Neuron (in vitro differentiated cells): Measurements from ENCODE around the gene FCER1G.

Experiments used
- H2AFZ ChIP-seq: one replicate; pipeline ENCODE4 v1.6.1; 2013; ENCODE audit warnings: low read depth, mild to moderate bottlenecking, inconsistent platforms, low read length, moderate library complexity
- H3K27me3 ChIP-seq: one replicate; pipeline ENCODE4 v1.6.1; 2013; ENCODE audit warnings: low read length; ENCODE audit not compliant: insufficient read depth
- H3K36me3 ChIP-seq: one replicate; pipeline ENCODE4 v1.6.1; 2013; ENCODE audit warnings: low read length; ENCODE audit not compliant: insufficient read depth
- H3K4me1 ChIP-seq: one replicate; pipeline ENCODE4 v1.6.1; 2013; ENCODE audit warnings: low read length; ENCODE audit not compliant: insufficient read depth
- H3K4me3 ChIP-seq: 2 replicates; pipeline ENCODE4 v1.5.1; 2013; ENCODE audit warnings: mild to moderate bottlenecking, low read length, moderate library complexity
- H3K9me3 ChIP-seq: one replicate; pipeline ENCODE4 v1.6.1; 2013; ENCODE audit warnings: low read length

Gene FCER1G

GRCh38 chr1:161177112-161177935, 37.8 kb upstream of the FCER1G start, which contains the start of gene B4GALT3:
Gene B4GALT3, minus strand, starts transcription at chr1:161177507. Its CDS starts 1,447 bp downstream, at chr1:161176060.
- Histone ChIP-seq H3K27me3 (no peaks in the 10 kb centered on the region), H3K4me3 (peak within 1 kb of the TSS; percentile 66), H2AFZ (peak within 1 kb of the TSS; percentile 57), H3K36me3 (peaks cover 31% of the 10 kb centered on the region), H3K4me1 (peaks cover 12% of the 10 kb centered on the region), H3K9me3 (no peaks in the 10 kb centered on the region)

- H3K4me1 ChIP-seq = peaks cover 12% of the 10 kb centered on the region
- peak overlapping the region; percentile 57 for H2AFZ ChIP-seq
- peaks cover 27% of the 10 kb centered on the region for H3K36me3 ChIP-seq
- no peaks in the 10 kb centered on the region for H3K9me3 ChIP-seq
- H3K4me3 ChIP-seq = peak overlapping the region; percentile 66
- no peaks in the 10 kb centered on the region for H3K27me3 ChIP-seq
Observed at GRCh38 chr1:161177936-161178244, 37.2 kb upstream of the FCER1G start.

DNA sequence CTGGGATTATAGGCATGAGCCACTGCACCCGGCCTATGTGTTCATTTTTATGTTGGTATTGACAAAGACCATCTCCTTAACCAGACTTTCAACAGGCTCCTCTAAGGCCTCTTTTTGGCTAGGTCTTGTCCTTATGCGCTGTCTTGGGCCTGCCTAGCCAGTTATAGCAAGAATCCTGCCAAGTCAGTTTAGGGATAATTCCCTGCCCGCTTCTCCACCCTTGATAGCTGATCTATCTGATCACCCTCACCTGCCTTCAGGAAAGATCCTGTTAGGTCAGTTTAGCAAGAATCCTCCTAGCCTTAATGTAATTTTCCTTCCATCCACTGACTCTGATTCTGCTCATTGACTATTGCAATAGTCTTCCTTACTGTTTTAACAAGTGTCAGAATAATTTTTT, 35.4 kb upstream of the FCER1G start:
- H3K4me3 ChIP-seq = no peak overlapping the region
- no peaks in the 10 kb centered on the region for H3K9me3 ChIP-seq
- H3K27me3 ChIP-seq = no peaks in the 10 kb centered on the region
- H3K36me3 ChIP-seq = peaks cover 13% of the 10 kb centered on the region
- no peak overlapping the region for H2AFZ ChIP-seq
- H3K4me1 ChIP-seq = peaks cover 12% of the 10 kb centered on the region

DNA sequence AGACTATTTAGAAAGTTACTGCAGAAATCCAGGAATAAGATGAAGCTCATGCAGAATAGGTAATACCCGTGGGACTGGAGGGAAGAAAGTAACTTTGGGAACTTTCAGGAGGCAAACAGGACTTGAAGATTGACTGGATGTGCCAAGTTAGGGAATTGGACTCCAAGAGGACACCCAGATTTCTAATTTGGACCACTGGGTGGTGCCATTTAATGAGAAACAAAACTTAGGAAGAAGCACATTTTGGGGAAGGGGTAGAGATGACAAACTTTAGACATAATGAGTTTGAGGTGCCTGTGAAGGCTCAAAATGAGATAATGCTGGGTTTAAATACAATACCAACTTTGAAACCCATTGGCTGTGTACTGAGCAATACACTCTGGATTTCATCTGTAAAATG, 34.5 kb upstream of the FCER1G start:
- H3K4me1 ChIP-seq = peaks cover 12% of the 10 kb centered on the region
- H2AFZ ChIP-seq = no peak overlapping the region
- no peaks in the 10 kb centered on the region for H3K27me3 ChIP-seq
- no peak overlapping the region for H3K4me3 ChIP-seq
- no peaks in the 10 kb centered on the region for H3K9me3 ChIP-seq
- H3K36me3 ChIP-seq = peaks cover 4% of the 10 kb centered on the region

DNA sequence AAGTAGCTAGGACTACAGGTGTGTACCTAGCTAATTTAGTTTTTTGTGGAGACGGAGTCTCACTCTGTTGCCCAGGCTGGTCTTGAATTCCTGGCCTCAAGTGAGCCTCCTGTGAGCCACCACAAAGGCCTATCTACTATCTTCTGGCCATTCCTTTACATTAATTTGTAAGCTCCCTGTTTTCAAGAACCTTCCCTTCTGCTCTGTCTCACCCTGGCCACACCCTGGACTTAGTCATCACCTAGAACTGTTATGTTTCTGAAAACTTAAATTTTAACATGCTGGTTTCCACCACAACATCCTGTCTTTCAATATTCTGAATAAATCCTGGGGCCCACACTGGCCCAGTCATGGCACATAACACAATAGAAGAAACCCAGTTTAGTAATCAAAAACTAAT, 32.9 kb upstream of the FCER1G start:
- Histone ChIP-seq H3K4me3 (no peak overlapping the region), H3K36me3 (no peaks in the 10 kb centered on the region), H3K4me1 (peaks cover 2% of the 10 kb centered on the region), H3K9me3 (no peaks in the 10 kb centered on the region), H3K27me3 (no peaks in the 10 kb centered on the region), H2AFZ (no peak overlapping the region)

- no peaks in the 10 kb centered on the region for H3K9me3 ChIP-seq
- H3K4me1 ChIP-seq = no peaks in the 10 kb centered on the region
- no peak overlapping the region for H3K4me3 ChIP-seq
- no peaks in the 10 kb centered on the region for H3K27me3 ChIP-seq
- H2AFZ ChIP-seq = no peak overlapping the region
- no peaks in the 10 kb centered on the region for H3K36me3 ChIP-seq
Observed at GRCh38 chr1:161185282-161185682, 29.8 kb upstream of the FCER1G start.

GRCh38 chr1:161185732-161186311, 29.3 kb upstream of the FCER1G start:
- Histone ChIP-seq H3K36me3 (no peaks in the 10 kb centered on the region), H3K4me1 (peaks cover 3% of the 10 kb centered on the region), H2AFZ (no peak overlapping the region), H3K27me3 (no peaks in the 10 kb centered on the region), H3K9me3 (no peaks in the 10 kb centered on the region), H3K4me3 (no peak overlapping the region)

DNA sequence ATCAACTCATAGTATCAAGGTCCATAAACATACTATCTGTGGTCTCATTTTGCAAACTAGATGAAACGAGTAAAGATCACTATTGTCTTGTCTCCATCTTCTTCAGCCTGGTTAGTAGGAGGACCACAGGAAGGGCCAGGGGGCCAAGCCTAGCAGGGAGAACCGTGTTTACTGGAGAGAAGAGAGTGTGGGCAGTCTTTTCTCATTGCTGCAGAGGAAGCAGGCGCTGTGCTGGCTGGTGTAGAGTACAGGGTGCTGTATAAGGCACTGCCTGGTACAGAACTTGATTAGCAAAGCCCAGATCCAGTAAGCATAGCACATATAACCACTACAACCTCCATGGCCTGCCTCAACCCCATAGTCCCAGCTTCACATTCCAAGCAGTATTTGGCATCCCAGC, 27.8 kb upstream of the FCER1G start:
- Histone ChIP-seq H3K27me3 (no peaks in the 10 kb centered on the region), H2AFZ (no peak overlapping the region), H3K36me3 (no peaks in the 10 kb centered on the region)

DNA sequence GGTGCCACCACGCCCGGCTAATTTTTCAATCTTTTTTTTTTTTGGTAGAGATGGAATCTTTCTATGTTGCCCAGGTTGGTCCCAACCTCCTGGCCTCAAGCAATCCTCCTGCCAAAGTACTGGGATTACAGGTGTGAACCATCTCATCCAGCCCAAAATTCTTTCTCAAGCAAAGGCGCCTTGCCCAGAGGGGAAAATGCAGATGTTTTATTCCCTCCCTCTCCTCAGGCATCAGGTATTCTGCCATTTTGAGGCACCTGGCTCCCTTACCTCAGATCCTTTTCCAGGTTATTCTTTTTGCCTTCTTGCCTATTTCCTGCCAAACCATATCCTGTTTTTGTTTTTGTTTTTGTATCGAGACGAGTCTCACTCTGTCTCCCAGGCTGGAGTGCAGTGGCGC, 26.7 kb upstream of the FCER1G start:
- H3K4me1 ChIP-seq = peaks cover 10% of the 10 kb centered on the region
- H2AFZ ChIP-seq = no peak overlapping the region
- no peaks in the 10 kb centered on the region for H3K9me3 ChIP-seq
- H3K27me3 ChIP-seq = no peaks in the 10 kb centered on the region
- no peak overlapping the region for H3K4me3 ChIP-seq
- H3K36me3 ChIP-seq = no peaks in the 10 kb centered on the region

More for the DNA sequence above, 27.8 kb upstream of the FCER1G start:
- Histone ChIP-seq H3K4me1 (peaks cover 4% of the 10 kb centered on the region), H3K9me3 (no peaks in the 10 kb centered on the region), H3K4me3 (no peak overlapping the region)

- H2AFZ ChIP-seq = no peak overlapping the region
- peaks cover 10% of the 10 kb centered on the region for H3K4me1 ChIP-seq
- no peaks in the 10 kb centered on the region for H3K27me3 ChIP-seq
- no peaks in the 10 kb centered on the region for H3K9me3 ChIP-seq
- H3K4me3 ChIP-seq = no peak overlapping the region
- H3K36me3 ChIP-seq = no peaks in the 10 kb centered on the region
Observed at GRCh38 chr1:161189036-161189435, 26.1 kb upstream of the FCER1G start.

DNA sequence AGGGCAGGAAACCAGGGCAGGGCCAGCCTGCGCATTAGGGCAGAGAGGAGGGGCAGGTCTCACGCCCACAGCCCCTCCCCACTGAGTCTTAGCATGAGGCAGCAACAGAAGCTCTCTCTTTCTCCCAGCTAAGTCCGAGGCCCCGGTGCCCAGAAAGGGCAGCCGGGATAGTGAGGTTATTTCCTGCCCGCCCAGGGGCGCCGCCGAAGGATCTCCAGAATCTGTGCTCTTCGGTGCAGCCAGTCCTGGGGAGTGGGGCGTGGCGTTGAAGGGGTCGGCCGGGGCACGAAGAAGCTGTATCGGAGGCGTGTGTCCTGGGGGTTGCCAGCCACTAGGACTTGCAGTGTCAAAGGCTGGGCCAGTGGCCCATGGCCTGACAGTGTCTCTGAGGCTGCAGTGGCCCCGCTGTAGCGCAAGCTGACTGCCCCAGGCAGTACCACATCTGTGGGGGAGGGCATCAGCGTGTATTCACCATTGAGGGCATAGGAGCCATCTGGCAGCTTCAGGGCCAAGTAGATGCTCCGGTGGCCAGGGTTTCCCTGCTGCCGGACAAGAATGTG, 24.1 kb upstream of the FCER1G start:
- H3K9me3 ChIP-seq = no peaks in the 10 kb centered on the region
- no peaks in the 10 kb centered on the region for H3K27me3 ChIP-seq
- no peaks in the 10 kb centered on the region for H3K36me3 ChIP-seq
- peaks cover 10% of the 10 kb centered on the region for H3K4me1 ChIP-seq
- no peak overlapping the region for H3K4me3 ChIP-seq
- H2AFZ ChIP-seq = no peak overlapping the region

DNA sequence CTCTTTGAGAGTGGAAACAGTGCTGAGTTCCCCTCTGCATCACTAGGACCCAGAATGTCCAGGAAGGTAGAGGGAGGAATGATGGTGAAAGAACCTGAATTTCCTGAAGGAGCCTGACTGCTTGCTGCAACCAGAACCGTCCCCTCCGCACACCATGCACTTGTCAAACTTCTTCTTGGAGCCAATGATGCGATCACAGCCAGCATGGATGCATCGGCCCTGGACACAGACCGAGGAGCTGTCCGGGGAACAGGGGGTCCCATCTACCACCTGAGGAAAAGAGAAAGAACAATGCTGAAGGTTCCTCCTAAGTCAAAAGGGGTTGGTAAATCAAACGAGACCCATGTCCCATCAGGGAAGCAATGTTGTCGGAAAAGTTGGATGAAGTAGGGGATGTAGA, 23.1 kb upstream of the FCER1G start:
- H3K4me1 ChIP-seq = peaks cover 10% of the 10 kb centered on the region
- H3K27me3 ChIP-seq = no peaks in the 10 kb centered on the region
- H3K4me3 ChIP-seq = no peak overlapping the region
- no peak overlapping the region for H2AFZ ChIP-seq
- no peaks in the 10 kb centered on the region for H3K9me3 ChIP-seq
- H3K36me3 ChIP-seq = no peaks in the 10 kb centered on the region
